Measurements from ENCODE around the gene FGF8. TPM values are rescaled to one million over a fixed set of nuclear protein-coding genes. Genes with fewer than 3 reads are reported as not detected.

FGF8 gene
- total and polyA plus RNA-seq, 2 of the 8 experiments (the other 6 are each of a cell fraction or from before 2014, with no cell fraction given), result 1.1 to 3.9 TPM

- TF ChIP-seq, protein P1, sequence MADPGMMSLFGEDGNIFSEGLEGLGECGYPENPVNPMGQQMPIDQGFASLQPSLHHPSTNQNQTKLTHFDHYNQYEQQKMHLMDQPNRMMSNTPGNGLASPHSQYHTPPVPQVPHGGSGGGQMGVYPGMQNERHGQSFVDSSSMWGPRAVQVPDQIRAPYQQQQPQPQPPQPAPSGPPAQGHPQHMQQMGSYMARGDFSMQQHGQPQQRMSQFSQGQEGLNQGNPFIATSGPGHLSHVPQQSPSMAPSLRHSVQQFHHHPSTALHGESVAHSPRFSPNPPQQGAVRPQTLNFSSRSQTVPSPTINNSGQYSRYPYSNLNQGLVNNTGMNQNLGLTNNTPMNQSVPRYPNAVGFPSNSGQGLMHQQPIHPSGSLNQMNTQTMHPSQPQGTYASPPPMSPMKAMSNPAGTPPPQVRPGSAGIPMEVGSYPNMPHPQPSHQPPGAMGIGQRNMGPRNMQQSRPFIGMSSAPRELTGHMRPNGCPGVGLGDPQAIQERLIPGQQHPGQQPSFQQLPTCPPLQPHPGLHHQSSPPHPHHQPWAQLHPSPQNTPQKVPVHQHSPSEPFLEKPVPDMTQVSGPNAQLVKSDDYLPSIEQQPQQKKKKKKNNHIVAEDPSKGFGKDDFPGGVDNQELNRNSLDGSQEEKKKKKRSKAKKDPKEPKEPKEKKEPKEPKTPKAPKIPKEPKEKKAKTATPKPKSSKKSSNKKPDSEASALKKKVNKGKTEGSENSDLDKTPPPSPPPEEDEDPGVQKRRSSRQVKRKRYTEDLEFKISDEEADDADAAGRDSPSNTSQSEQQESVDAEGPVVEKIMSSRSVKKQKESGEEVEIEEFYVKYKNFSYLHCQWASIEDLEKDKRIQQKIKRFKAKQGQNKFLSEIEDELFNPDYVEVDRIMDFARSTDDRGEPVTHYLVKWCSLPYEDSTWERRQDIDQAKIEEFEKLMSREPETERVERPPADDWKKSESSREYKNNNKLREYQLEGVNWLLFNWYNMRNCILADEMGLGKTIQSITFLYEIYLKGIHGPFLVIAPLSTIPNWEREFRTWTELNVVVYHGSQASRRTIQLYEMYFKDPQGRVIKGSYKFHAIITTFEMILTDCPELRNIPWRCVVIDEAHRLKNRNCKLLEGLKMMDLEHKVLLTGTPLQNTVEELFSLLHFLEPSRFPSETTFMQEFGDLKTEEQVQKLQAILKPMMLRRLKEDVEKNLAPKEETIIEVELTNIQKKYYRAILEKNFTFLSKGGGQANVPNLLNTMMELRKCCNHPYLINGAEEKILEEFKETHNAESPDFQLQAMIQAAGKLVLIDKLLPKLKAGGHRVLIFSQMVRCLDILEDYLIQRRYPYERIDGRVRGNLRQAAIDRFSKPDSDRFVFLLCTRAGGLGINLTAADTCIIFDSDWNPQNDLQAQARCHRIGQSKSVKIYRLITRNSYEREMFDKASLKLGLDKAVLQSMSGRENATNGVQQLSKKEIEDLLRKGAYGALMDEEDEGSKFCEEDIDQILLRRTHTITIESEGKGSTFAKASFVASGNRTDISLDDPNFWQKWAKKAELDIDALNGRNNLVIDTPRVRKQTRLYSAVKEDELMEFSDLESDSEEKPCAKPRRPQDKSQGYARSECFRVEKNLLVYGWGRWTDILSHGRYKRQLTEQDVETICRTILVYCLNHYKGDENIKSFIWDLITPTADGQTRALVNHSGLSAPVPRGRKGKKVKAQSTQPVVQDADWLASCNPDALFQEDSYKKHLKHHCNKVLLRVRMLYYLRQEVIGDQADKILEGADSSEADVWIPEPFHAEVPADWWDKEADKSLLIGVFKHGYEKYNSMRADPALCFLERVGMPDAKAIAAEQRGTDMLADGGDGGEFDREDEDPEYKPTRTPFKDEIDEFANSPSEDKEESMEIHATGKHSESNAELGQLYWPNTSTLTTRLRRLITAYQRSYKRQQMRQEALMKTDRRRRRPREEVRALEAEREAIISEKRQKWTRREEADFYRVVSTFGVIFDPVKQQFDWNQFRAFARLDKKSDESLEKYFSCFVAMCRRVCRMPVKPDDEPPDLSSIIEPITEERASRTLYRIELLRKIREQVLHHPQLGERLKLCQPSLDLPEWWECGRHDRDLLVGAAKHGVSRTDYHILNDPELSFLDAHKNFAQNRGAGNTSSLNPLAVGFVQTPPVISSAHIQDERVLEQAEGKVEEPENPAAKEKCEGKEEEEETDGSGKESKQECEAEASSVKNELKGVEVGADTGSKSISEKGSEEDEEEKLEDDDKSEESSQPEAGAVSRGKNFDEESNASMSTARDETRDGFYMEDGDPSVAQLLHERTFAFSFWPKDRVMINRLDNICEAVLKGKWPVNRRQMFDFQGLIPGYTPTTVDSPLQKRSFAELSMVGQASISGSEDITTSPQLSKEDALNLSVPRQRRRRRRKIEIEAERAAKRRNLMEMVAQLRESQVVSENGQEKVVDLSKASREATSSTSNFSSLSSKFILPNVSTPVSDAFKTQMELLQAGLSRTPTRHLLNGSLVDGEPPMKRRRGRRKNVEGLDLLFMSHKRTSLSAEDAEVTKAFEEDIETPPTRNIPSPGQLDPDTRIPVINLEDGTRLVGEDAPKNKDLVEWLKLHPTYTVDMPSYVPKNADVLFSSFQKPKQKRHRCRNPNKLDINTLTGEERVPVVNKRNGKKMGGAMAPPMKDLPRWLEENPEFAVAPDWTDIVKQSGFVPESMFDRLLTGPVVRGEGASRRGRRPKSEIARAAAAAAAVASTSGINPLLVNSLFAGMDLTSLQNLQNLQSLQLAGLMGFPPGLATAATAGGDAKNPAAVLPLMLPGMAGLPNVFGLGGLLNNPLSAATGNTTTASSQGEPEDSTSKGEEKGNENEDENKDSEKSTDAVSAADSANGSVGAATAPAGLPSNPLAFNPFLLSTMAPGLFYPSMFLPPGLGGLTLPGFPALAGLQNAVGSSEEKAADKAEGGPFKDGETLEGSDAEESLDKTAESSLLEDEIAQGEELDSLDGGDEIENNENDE (IDR thresholded peaks at IDR 0.05; ENCODE audit: insufficient replicate concordance, low read length), result no peak
- no peak for TF ChIP-seq RFX5 (IDR thresholded peaks at IDR 0.05; ENCODE audit: borderline replicate concordance, low read depth, low read length)
- no peak for TF ChIP-seq MAX (IDR thresholded peaks at IDR 0.05)
- no peak for TF ChIP-seq SUZ12 (IDR thresholded peaks at IDR 0.05; ENCODE audit: low read length)
- no peak for TF ChIP-seq TAF7 (optimal IDR thresholded peaks at IDR 0.05; ENCODE audit: borderline replicate concordance, low read depth, low read length)
- TF ChIP-seq CTBP2 (IDR thresholded peaks at IDR 0.05; ENCODE audit: borderline replicate concordance, insufficient read depth, insufficient read length, low read length), result no peak
- no peak for TF ChIP-seq EZH2 (IDR thresholded peaks at IDR 0.05; ENCODE audit: low read depth, low read length, severe bottlenecking)
- TF ChIP-seq NRF1 (IDR thresholded peaks at IDR 0.05; ENCODE audit: low read depth, low read length), result no peak
- TF ChIP-seq PHF8 (conservative IDR thresholded peaks at IDR 0.05; ENCODE audit: low read depth, low read length), result no peak
These were observed 41.6 kb upstream of the FGF8 start (continued) for GRCh38 chr10:101817337-101818118.

All from H1 (cell line).